Stimulated activated naive CD4-positive, alpha-beta T cell treated with Interleukin-2 at 50 U/mL for 16 hours (primary cell): ENCODE data around the gene PRR12.

Experiments
- DNase-seq: peaks from one replicate; lab custom pipeline; 2025; lab: John Stamatoyannopoulos, UW

Gene PRR12

GRCh38 chr19:49665351-49666119 lies 74.6 kb downstream of the PRR12 start, which contains the start of the genes BCL2L12 and IRF3:
BCL2L12 (plus strand) TSS chr19:49665933; CDS start chr19:49666693, 760 bp downstream.
IRF3 (minus strand) TSS chr19:49665857; CDS start chr19:49664838, 1,019 bp downstream.
- peak; percentile 97 for DNase-seq

- DNase-seq = no peak
These were observed 75.1 kb downstream of the PRR12 start for GRCh38 chr19:49666120-49666444.

DNA sequence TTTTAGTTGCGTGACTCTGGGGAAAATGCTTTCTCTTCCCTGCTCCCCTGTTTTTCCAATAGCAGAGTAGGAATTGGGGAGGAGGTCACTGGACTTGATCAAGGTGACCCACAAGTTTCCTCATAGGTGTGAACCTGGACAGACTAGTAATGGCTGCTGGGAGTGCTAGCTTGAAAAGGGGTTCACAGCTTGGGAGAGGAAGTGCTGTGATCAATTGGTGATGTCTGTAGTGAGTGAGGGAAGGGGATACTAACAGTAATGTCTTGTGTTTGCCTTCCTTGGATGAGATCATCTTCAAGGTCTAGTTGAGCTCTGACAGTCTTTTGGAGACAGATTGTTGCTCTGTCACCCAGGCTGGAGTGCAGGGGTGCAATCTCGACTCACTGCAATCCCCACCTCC lies 76.5 kb downstream of the PRR12 start:
- no peak for DNase-seq

GRCh38 chr19:49669516-49669915 lies 78.5 kb downstream of the PRR12 start:
- DNase-seq = no peak

- peak; percentile 74 for DNase-seq
These were observed 81.3 kb downstream of the PRR12 start for GRCh38 chr19:49672131-49672919.
